Activated CD4-positive, alpha-beta T cell treated with anti-CD3 and anti-CD28 coated beads, Interleukin-2, amount 50 U/mL, for 16 hours (primary cell): Measurements from ENCODE around the gene PCDH7.

Experiments used
- DNase-seq: peaks from one replicate; pipeline ENCODE4 v3.0.0-alpha.2; 2020

The PCDH7 gene, protein sequence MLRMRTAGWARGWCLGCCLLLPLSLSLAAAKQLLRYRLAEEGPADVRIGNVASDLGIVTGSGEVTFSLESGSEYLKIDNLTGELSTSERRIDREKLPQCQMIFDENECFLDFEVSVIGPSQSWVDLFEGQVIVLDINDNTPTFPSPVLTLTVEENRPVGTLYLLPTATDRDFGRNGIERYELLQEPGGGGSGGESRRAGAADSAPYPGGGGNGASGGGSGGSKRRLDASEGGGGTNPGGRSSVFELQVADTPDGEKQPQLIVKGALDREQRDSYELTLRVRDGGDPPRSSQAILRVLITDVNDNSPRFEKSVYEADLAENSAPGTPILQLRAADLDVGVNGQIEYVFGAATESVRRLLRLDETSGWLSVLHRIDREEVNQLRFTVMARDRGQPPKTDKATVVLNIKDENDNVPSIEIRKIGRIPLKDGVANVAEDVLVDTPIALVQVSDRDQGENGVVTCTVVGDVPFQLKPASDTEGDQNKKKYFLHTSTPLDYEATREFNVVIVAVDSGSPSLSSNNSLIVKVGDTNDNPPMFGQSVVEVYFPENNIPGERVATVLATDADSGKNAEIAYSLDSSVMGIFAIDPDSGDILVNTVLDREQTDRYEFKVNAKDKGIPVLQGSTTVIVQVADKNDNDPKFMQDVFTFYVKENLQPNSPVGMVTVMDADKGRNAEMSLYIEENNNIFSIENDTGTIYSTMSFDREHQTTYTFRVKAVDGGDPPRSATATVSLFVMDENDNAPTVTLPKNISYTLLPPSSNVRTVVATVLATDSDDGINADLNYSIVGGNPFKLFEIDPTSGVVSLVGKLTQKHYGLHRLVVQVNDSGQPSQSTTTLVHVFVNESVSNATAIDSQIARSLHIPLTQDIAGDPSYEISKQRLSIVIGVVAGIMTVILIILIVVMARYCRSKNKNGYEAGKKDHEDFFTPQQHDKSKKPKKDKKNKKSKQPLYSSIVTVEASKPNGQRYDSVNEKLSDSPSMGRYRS (N-terminal part only)

GRCh38 chr4:30720021-30720660 is at the start of gene PCDH7:
PCDH7 (plus strand) TSS chr4:30720369; CDS start chr4:30721423, 1,054 bp downstream.
- DNase-seq = no peak

DNA sequence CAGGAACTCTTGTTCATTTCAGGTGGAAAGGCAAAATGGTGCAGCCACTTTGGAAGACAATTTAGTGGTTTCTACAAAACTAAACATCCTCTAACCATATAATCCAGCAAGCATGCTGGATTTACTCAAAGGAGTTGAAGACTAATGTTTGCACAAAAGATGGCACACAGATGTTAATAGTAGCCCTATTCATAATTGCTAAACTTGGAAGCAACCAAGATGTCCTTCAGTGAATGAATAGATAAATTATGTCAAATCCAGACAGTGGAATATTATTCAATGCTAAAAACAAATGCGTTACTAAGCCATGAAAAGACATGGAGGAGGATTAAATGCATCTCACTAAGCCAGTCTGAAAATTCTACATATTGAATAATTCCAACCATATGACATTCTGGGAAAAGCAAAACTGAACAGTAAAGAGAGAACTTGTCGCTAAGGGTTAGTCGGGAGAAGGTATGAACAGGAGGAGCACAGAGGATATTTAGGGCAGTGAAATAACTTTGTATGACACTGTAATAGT is 48.2 kb upstream of the PCDH7 start:
- DNase-seq = no peak

DNA sequence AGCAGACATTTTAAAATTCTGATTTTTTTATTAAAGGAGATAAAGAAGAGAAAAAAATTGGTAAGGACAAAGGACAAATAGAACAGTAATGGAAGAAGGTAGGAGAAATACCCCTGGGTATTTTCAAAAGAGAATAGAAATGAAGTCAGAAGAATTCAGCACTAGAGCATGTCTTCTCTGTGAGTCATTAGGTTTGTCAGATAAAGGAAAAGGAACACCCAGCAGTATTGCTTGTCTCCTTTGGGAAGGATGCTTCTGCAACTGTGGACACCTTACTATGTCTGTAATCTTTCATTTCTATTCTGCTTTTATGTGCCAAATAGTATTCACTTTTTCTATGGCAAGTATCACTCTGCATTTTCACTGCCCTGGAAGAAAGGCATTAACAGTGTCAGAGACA is 24.0 kb upstream of the PCDH7 start:
- no peak for DNase-seq

- no peak for DNase-seq
Measured at GRCh38 chr4:30714408-30715031, 5.6 kb upstream of the PCDH7 start.

DNA sequence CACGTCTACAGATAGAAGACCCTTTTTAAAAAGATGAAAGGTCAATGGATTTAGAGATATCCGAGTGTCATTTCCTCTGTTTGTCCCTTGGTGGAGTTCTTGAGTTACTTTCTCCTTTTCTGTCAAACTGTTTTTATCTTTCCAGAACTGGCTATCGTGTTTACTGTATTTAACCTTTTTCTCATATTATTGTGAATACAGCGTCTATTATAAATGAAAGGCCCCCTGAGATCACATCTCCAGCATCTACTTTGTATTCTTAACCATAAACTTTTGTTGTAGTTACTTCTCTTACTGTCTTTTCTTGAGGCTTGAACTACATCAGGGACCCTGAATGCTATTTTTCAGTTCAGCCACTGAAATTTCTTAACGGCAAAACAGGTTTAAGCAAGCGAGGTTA is 4.0 kb upstream of the PCDH7 start:
- no peak for DNase-seq

GRCh38 chr4:30716681-30717207 is 3.4 kb upstream of the PCDH7 start:
- no peak for DNase-seq

- peak; percentile 40 for DNase-seq
Measured at GRCh38 chr4:30717208-30718020, 2.8 kb upstream of the PCDH7 start.

DNA sequence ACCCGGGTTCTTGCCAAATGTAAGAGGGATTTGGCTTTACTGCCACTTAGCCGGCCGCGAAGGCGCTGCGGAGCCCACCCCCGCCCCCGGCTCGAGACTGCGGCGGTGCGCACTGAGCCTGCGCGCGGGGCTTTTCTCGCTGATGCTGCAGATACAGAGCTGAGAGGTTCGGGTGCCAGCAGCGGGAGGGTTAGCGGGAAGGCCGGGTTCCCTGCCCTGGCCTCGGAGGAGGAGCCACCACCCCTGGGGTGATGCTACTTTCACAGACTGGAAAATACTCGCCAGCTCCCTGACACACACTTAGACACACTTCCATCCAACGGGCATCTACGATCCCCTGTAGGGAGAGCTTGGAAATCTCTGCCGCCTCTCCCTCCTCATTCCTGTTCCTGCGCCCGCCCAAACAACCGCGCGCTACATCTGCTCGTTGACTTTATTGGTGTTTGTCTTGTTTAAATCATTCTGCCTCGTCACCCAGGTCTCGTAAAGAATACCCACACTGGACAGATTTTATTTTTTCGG is 2.1 kb upstream of the PCDH7 start:
- DNase-seq = no peak

GRCh38 chr4:30718641-30719453 is 1.3 kb upstream of the PCDH7 start:
- no peak for DNase-seq

DNA sequence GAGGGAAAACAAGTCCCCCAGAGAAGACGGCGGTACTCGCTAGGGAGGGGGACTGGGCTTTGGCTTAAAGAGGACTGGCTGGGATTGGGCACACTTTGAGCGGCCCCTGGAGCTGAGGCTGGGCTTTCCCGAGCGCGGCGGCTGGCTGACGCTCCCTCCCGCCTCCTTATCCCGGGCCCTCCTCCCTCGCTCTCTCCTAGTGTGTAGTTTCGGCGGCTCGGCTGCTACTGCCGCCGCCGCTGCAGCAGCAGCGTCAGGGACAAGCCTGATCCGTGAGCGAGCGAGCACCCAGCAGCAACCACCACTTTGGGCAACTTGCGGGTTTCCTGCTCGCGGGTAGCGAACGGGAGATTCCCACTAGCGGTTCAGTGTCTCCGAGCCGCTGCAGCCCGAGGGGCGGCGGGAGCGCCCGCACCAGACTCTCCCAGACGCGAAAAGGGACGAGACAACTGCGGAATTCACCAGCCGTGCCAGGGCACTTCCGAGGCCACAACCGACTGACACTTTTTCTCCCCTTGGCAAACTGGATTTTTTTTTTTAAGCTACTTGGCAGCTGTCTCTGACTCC is 632 bp upstream of the PCDH7 start:
- no peak for DNase-seq

GRCh38 chr4:30720661-30721184 is 554 bp downstream of the PCDH7 start:
- DNase-seq = no peak

DNA sequence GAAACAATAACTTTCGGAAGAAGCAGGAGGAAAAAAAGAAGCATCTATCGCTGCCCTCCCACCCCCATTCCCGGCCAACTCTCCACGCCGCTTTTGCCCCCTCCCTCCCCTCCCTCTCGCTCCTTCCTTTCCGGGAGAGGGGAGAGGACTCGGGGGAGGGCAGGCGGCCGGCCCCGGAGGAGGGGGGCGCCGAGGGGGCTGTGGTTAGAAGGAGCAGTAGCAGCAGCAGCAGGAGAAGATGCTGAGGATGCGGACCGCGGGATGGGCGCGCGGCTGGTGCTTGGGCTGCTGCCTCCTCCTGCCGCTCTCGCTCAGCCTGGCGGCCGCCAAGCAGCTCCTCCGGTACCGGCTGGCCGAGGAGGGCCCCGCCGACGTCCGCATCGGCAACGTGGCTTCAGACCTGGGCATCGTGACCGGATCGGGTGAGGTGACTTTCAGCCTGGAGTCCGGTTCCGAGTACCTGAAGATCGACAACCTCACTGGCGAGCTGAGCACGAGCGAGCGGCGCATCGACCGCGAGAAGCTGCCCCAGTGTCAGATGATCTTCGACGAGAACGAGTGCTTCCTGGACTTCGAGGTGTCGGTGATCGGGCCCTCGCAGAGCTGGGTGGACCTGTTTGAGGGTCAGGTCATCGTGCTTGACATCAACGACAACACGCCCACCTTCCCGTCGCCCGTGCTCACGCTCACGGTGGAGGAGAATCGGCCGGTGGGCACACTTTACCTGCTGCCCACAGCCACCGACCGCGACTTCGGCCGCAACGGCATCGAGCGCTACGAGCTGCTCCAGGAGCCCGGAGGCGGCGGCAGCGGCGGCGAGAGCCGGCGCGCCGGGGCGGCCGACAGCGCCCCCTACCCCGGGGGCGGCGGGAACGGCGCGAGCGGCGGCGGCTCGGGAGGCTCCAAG is 1.3 kb downstream of the PCDH7 start:
- DNase-seq = no peak

DNA sequence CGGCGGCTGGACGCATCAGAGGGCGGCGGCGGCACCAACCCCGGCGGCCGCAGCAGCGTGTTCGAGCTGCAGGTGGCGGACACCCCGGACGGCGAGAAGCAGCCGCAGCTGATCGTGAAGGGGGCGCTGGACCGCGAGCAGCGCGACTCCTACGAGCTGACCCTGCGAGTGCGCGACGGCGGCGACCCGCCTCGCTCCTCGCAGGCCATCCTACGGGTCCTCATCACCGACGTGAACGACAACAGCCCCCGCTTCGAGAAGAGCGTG is 1.9 kb downstream of the PCDH7 start:
- no peak for DNase-seq

DNA sequence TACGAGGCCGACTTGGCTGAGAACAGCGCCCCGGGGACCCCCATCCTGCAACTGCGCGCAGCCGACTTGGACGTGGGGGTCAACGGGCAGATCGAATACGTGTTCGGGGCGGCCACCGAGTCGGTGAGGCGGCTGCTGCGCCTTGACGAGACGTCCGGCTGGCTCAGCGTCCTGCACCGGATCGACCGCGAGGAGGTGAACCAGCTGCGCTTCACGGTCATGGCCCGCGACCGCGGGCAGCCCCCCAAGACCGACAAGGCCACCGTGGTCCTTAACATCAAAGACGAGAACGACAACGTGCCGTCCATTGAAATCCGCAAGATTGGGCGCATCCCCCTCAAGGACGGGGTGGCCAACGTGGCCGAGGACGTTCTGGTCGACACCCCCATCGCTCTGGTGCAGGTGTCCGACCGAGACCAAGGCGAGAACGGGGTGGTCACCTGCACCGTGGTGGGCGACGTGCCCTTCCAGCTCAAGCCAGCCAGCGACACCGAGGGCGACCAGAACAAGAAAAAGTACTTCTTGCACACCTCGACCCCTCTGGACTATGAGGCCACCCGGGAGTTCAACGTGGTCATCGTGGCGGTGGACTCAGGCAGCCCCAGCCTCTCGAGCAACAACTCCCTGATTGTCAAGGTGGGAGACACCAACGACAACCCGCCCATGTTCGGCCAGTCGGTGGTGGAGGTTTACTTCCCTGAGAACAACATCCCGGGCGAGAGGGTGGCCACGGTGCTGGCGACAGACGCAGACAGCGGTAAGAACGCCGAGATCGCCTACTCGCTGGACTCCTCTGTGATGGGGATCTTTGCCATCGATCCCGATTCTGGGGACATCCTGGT is 2.4 kb downstream of the PCDH7 start:
- no peak for DNase-seq

GRCh38 chr4:30723201-30723955 is 3.2 kb downstream of the PCDH7 start:
- DNase-seq = no peak

- DNase-seq = no peak
Measured at GRCh38 chr4:30724247-30724646, 4.1 kb downstream of the PCDH7 start.

- no peak for DNase-seq
Measured at GRCh38 chr4:30725562-30725961, 5.4 kb downstream of the PCDH7 start.
